ENCODE results near the gene APPL2.
"Not testable (repeated sequence)": the region's sequence is repeated elsewhere in the genome, so short reads cannot be mapped to it uniquely, and the experiment has no call there.

Gene APPL2

DNA sequence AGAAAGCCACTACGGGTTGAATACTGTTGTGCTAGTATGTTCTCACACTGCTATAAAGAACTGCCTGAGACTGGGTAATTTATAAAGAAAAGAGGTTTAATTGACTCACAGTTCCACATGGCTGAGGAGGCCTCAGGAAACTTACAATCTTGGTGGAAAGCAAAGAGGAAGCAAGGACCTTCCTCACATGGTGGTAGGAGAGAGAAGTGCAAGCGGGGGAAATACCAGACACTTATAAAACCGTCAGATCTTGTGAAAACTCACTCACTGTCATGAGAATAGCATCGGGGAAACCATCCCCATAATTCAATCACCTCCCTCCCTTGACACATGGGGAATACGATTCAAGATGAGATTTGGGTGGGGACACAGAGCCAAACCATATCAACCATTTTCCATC is 20.5 kb upstream of the APPL2 start:
- DNase-seq: not testable (repeated sequence)

DNA sequence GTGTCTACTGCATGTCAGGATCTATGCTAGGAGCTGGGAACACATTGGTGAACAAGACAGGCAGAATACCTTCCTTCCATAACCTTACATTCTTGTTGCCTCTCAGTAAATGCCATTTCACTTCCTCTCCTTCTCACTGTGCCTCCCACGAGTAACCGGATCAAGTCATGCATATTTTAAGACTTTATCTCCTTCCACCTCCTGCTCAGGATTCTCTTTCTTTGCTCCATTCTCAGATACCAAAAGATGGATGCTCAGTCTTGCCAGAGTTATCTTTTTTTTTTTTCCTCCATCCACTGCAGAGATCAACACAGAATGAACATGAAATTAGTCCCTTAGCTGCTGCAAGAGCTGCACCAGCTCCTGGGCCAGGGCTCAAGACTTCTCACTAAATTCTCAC is 20.0 kb upstream of the APPL2 start:
- no peak for DNase-seq

- no peak for DNase-seq
These were observed 18.0 kb upstream of the APPL2 start for GRCh38 chr12:105253866-105254513.

- no peak for DNase-seq
These were observed 16.9 kb upstream of the APPL2 start for GRCh38 chr12:105252901-105253300.

DNA sequence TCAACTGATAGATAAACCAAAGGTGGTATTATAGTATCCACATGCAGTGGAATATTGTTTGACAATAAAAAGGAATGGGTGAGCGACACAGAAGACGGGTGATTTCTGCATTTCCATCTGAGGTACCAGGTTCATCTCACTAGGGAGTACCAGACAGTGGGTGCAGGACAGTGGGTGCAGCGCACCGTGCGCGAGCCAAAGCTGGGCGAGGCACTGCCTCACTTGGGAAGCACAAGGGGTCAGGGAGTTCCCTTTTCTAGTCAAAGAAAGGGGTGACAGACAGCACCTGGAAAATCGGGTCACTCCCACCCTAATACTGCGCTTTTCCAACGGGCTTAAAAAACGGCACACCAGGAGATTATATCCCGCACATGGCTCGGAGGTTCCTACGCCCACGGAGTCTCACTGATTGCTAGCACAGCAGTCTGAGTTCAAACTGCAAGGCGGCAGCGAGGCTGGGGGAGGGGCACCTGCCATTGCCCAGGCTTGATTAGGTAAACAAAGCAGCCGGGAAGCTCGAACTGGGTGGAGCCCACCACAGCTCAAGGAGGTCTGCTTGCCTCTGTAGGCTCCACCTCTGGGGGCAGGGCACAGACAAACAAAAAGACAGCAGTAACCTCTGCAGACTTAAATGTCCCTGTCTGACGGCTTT is 9.9 kb upstream of the APPL2 start:
- not testable (repeated sequence) for DNase-seq

DNA sequence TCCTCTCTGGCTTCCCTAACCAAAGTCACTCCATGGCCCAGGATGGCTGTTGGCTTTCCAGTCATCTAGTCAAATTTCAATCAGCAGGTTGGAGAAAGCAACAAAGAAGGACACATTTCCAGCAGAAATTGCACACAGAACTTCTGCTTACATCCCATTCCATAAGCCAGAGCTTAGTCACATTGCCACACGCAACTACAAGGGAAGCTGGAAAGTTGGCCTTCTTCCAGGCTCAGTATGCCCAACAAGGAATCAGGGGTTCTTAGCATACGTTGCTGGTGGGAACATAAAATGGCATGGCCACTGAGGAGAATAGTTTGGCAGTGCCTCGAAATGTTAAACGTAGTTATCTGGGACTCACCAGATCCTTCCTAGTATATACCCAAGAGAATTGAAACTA is 9.3 kb upstream of the APPL2 start:
- no peak for DNase-seq

DNA sequence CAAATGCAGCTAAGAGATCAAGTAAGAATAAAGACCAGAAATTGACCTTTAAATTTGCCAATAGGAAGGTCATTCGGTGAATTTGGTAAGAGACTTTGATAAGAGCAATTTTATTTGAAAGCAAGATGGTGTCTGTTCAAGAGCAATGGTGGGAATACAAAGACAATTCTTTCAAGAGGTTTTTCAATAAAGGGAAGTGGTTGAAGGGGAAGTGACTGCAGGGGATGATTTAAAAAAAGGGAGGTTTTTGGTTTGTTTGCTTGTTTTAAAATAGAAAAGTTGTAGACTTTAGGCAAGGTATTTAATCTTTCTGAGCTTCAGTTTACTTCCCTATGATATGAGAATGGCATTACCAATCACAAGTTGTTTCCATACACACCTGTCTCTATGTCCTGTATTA is 4.3 kb upstream of the APPL2 start:
- no peak for DNase-seq

DNA sequence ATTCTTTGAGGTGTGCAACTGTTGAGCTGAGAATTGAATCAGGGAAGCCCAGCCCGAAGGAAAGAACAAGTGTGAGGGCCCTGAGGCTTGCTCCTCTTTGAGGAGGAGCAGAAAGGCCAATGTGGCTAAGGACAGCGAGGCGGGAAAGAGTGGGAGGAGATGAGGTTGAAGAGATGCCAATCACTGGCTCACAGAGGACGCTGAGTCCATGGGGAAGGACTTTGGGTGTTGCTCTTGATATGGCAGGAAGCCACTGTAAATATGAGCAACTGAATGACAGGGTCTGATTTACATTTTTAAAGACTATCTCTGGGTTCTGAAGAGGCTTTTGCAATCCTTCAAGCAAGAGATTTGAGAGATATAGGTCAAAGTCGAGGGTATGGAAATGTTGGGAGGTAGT is 3.3 kb upstream of the APPL2 start:
- no peak for DNase-seq

- no peak for DNase-seq
These were observed 1.7 kb upstream of the APPL2 start for GRCh38 chr12:105237666-105238065.

- DNase-seq: no peak
These were observed 668 bp downstream of the APPL2 start for GRCh38 chr12:105235281-105235731.

DNA sequence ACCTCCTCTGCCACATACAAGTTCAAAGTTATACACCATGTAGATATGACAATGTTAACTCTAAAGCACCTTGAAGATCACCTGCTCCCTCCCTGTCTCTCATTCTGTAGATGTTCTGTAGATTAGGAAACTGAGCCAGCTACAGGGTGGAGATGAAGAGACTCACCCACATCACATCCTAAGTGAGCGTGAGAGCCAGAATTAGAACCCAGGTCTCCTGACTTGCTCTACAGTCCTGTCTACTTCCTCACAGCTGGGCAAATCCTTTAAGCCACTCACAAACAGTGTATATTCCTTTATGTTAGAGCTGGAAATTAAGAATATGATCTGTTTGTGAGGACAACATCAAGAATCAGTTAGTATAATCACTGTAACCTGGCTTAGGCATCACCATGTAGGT is 1.8 kb downstream of the APPL2 start:
- no peak for DNase-seq

DNA sequence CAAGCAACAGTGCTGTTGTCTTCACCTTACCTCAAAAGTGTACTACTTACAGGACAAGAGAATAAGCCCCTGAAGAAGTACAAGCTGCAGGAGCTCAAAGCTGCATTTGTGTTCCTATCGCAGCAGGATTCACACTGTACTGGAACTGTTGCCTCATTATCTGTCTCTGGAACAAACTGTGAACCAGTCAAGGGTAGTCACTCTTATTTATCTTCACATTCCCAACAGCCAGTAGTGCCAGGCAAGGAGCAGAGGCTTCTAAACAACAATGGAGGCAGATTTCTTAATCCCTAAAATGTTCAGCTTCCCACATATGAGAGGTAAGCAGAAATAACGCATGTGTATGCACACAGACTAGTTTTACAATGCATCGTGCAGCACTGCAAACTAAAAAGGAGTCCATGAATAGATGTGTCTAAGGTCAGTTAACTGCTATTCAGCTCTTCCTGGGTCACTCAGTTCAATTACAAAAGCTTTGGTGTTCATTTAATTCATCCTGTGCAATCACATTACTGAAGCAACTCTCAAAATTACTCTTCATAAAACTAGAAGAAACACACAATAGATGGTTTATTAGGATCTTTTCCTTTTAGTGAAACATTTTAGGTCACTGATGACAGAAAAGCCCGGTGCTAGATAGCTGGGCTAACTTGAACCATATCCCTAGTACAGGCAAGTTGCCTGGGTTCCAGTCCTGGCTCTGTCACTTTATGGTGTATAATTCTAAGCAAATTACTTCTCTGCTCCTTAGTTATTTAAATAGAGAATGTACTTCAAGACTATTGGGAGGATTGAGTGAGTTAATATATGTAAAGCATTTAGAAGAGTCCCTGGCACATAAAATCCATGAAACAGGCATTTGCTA is 2.7 kb downstream of the APPL2 start:
- no peak for DNase-seq

GRCh38 chr12:105231396-105231795 is 4.6 kb downstream of the APPL2 start:
- no peak for DNase-seq

- no peak for DNase-seq
These were observed 6.6 kb downstream of the APPL2 start for GRCh38 chr12:105229371-105229770.

DNA sequence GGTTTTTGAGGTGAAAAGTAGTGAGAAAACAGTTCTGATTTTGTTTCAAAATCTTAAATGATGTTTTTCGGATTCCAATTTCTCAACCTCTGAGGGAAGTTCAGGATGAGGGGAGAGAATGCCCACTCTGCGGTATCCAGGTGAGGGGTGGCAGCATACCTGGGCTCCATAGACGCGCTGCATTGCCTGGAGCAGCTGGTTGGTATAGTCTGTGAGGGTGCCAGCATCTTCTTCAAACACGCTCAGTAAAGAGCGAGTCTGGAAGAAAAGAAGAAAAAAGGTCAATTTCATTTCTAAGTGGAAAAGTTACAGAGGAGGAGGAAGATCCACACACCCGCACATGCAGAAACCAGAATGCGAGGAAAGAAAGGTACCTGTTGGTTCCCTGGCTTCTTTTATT is 7.0 kb downstream of the APPL2 start:
- DNase-seq: no peak

- no peak for DNase-seq
These were observed 7.5 kb downstream of the APPL2 start for GRCh38 chr12:105228494-105228893.

DNA sequence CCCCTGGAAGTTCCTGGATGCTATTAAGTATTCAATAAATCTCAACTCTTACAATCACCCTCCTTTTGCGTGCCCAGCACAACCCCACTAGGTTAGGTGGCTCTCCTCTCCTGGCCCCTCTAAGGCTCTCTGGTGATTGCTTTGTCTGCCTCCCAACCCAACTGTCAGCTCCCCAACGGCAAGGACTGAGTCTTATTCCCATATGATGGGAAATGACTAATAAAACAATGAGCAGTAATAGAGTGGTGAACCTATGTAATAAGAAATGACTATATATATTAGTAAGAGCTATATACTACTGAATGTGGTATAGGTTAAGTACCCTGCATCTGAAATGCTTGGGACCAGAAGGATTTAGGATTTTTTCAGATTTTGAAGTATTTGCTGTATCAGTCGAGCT is 8.1 kb downstream of the APPL2 start:
- DNase-seq: no peak

- no peak for DNase-seq
These were observed 9.8 kb downstream of the APPL2 start for GRCh38 chr12:105226219-105226618.

GRCh38 chr12:105225505-105226015 is 10.4 kb downstream of the APPL2 start:
- no peak for DNase-seq

- DNase-seq: no peak
These were observed 11.6 kb downstream of the APPL2 start for GRCh38 chr12:105224399-105224798.

GRCh38 chr12:105223884-105224283 is 12.1 kb downstream of the APPL2 start:
- no peak for DNase-seq

- no peak for DNase-seq
These were observed 12.6 kb downstream of the APPL2 start for GRCh38 chr12:105223352-105223845.

DNA sequence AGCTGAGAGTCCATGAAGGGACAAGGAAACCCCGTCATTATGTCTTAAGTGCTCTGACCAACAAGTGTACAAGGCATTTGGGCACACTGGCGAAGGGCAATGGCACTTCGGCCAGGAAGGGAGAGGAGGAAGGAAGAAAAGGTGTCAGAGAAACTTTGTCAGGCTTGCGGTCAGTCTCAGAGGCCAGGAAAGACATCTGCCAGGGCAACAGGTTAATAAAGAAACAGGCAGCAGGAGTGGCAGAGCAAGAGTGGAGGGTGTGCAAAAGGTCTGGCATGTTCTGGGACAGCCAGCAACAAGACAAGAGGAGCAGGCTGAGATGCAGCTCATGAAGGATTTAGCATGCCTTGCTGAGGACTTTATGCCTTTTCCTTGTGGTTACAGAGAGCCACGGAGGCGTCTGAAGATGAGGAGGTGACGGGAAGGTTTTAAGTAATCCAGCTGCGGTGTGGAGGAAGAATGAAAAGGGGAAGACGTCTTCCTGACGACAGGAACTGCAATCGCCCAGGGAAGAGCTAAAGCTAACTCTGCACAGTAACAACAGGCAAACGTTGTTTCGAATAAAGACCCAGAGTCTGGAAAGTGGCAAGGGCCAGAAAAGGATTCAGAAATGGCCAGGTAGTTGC is 13.1 kb downstream of the APPL2 start:
- DNase-seq: no peak
